Measurements from ENCODE around the gene IFIH1.

IFIH1 gene

DNA sequence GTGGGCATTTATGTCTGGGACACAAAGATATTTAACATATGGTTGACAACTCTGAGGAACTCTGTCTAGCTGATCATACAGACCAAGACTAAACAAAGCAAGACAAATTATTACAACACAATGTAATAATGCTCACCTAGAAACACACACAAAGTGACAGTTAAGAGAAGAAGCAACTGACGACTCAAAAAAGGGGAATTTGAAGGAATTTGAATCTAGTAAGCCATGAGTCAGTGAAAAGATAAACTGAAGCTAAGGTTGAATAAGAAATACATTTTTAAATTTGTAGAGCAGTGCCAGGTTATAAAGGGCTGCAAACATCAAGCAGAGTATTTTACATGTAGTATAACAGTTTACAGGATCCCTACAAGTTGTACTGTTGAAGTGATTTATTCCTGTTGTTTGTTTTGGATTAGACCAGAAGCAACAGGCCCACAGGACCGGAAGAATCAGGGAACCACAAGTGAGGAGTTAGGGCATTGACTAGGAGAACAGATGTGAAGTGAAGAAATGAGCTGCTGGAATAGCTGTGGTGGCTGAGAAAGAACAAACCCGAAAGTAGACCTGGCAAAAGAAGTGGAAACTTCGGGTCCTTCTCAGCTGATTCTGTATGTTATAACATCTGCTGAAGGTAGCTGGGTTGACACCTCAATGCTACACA is 35.6 kb downstream of the IFIH1 start:
- DNase-seq (ENCODE audit: low read depth), result no peak
- TF ChIP-seq, protein P1, sequence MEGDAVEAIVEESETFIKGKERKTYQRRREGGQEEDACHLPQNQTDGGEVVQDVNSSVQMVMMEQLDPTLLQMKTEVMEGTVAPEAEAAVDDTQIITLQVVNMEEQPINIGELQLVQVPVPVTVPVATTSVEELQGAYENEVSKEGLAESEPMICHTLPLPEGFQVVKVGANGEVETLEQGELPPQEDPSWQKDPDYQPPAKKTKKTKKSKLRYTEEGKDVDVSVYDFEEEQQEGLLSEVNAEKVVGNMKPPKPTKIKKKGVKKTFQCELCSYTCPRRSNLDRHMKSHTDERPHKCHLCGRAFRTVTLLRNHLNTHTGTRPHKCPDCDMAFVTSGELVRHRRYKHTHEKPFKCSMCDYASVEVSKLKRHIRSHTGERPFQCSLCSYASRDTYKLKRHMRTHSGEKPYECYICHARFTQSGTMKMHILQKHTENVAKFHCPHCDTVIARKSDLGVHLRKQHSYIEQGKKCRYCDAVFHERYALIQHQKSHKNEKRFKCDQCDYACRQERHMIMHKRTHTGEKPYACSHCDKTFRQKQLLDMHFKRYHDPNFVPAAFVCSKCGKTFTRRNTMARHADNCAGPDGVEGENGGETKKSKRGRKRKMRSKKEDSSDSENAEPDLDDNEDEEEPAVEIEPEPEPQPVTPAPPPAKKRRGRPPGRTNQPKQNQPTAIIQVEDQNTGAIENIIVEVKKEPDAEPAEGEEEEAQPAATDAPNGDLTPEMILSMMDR (IDR thresholded peaks at IDR 0.05; ENCODE audit: low read depth, low read length, missing control alignments), result no peak
- no peak overlapping the region for H3K4me3 ChIP-seq (ENCODE audit: low read depth, low read length)

DNA sequence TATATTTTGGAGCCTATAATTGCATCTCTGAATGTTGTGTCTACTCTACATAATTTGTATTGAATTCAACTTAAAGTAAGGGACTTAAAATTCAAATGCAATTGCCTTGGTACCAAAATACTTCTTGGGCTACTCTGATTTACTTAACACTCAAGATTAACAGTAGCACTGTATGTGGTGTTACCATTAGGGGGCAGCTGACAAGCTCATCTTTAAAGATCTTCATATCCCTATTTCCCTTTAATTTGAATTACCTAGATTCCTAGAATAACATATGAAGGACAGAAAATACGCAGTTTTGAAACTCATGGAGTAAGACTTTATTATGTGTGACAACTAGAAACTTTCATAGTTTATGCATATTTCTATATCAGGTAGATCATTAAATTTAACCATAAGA is 37.8 kb downstream of the IFIH1 start:
- no peak for DNase-seq (ENCODE audit: low read depth)
- TF ChIP-seq, protein P1 (IDR thresholded peaks at IDR 0.05; ENCODE audit: low read depth, low read length, missing control alignments), result no peak
- H3K4me3 ChIP-seq (ENCODE audit: low read depth, low read length), result no peak overlapping the region

DNA sequence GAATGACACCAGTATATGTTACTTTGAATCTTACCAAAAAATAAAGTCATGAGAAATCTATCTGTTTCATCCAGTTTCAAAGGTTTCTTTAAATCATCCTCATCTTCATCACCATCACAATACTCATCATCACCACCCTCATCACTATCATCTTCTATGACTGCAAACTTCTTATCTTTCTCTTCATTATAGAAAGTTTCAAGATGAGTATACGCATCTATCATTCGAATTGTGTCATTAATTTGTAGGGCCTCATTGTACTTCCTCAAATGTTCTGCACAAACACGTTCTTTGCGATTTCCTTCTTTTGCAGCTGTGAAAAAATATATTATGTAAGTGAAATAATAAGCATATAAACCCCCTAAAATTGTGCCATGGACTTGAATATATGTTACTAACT is 41.1 kb downstream of the IFIH1 start:
- no peak for DNase-seq (ENCODE audit: low read depth)
- H3K4me3 ChIP-seq (ENCODE audit: low read depth, low read length), result no peak overlapping the region
- TF ChIP-seq, protein P1 (IDR thresholded peaks at IDR 0.05; ENCODE audit: low read depth, low read length, missing control alignments), result no peak

DNA sequence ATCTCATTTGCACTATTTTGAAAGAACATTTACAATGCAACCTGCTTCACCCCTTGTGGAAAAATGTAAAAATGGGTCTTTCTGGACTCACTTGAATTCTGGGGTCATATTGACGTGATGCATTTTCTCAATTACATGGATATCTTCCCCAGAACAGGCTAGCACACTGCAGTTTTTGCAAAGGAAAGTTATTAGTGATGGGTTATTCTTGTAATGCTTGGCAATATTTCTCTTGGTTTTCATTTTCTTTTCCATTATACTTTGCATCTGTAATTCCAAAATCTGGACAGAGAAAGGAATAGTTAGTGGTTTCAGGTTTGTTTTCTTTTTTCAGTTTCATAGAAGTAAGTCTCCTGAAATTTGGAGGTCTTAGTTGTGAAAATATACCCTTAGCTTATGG is 50.5 kb downstream of the IFIH1 start:
- TF ChIP-seq, protein P1 (IDR thresholded peaks at IDR 0.05; ENCODE audit: low read depth, low read length, missing control alignments), result no peak
- no peak overlapping the region for H3K4me3 ChIP-seq (ENCODE audit: low read depth, low read length)
- DNase-seq (ENCODE audit: low read depth), result no peak

DNA sequence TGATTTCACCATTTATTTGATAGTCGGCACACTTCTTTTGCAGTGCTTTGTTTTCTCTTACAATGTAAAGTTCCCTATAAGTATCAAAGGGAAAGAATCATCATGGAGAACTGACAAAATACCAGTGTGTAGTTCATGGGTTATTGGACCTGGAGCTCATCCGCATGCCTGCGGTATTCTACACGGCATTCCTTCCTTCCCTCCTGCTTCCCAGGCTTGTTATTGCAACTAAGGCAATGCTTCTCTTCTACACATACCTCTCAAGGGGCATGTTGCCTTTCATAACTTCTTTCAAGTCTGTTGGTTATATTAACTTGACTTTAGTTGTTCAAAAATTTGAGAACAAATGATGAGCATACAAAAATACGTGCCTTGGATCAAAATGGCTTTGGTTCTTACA is 51.0 kb downstream of the IFIH1 start:
- TF ChIP-seq, protein P1 (IDR thresholded peaks at IDR 0.05; ENCODE audit: low read depth, low read length, missing control alignments), result no peak
- no peak overlapping the region for H3K4me3 ChIP-seq (ENCODE audit: low read depth, low read length)
- DNase-seq (ENCODE audit: low read depth), result no peak

DNA sequence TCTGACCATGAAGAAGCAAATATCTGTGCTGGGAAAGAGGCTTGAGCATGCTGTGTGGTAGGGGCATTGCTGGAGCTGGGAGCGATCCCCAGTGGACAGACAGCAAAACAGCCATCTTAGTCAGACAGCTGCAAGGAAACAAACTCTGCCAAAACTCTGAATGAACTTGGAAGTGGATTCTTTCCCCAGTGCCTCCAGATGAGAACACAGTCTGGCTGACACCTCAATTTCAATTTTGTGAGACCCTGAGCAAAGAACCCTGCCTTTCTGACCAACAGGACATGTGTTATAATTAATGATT is 52.1 kb downstream of the IFIH1 start:
- no peak for DNase-seq (ENCODE audit: low read depth)
- TF ChIP-seq, protein P1 (IDR thresholded peaks at IDR 0.05; ENCODE audit: low read depth, low read length, missing control alignments), result no peak
- no peak overlapping the region for H3K4me3 ChIP-seq (ENCODE audit: low read depth, low read length)

DNA sequence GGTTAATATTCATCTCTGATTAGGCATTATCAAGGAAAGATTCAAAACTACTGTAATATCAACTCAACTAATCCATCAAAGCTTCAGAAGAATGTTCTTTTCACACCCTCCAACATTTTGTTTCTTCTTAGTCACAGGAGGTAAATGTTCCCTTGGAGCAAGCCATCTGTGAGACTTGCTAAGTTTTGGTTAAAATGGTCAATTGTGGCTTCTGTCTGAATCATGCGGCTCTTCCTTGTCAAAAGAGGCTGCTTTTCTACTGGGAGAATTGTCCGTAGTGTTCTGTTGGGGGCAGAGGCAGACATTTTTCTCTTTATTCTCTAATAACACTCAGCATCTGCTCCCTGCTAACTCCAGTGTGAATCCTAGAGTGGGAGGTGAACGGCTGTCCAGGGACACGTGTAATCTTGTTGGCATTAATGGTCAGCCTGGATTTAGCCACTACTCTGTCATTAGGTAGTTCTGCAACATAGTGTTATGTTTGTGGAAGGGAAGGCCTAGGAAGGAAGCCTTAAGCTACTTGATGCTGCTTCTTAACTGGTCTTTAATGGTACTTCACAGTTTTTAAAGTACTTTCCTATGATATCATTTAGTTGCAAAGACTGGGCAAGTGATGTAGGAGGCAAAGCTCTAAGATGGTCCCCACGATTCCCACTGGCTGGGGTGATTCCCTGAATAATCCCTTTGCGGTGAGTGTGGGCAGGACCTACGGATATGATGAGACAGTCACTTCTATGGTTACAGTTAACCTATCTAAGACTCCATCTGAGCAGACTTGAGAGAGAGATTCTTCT is 52.6 kb downstream of the IFIH1 start:
- no peak overlapping the region for H3K4me3 ChIP-seq (ENCODE audit: low read depth, low read length)
- TF ChIP-seq, protein P1 (IDR thresholded peaks at IDR 0.05; ENCODE audit: low read depth, low read length, missing control alignments), result no peak
- DNase-seq (ENCODE audit: low read depth), result no peak
